ENCODE measurements around the gene NR6A1. TPM values are rescaled to one million over a fixed set of nuclear protein-coding genes. Genes with fewer than 3 reads are reported as not detected.
A peak's percentile ranks its signal among the peaks of the same experiment; 100 is the strongest.

Gene NR6A1
- total and polyA plus RNA-seq, 2 experiments from 2014 or later, result 44.2 to 139 TPM

DNA sequence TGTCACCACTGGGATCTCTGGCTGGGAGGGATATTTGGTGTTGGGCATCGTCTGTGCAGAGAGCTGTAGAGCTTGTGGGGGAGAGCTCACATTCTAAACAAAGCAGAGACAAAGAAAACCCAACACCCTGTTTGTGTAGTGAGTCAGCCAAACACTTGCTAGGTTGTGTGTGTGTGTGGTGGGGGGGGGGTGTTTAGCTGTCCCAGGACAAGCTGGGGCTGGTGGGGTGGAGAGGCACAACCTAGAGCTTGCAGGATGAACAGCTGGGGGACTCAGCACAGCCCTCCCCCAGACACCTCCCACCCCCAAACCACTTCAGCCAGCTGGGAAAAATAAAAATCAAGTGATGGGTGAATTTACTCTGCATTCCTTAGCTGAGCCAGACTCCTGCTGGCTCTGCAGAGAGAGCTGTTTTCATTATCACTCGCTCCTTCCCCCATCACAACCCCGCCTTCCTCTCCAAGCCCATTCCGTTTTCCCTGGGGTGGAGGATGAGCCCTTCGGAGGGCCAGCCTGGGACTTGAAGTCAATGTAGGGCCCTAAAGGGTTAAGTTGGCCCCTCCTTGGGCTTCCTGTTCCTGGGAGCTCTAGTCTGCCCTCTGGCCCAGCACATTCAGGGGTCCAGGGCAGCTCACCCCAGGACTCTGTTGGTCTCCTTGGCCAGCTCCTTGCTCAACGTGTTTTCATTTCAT, 8.4 kb upstream of the NR6A1 start:
- Histone ChIP-seq H3K4me2 (peak overlapping the region; percentile 70), H3K4me1 (ENCODE audit: insufficient read depth) (peaks cover 17% of the 10 kb centered on the region; the same call in 1 of the 2 replicates), H3K36me3 (ENCODE audit: insufficient read depth) (no peaks in the 10 kb centered on the region; the same call in 1 of the 2 replicates), H3K9me2 (ENCODE audit: insufficient read depth) (no peaks in the 10 kb centered on the region), H3K4me3 (peak overlapping the region; percentile 39), H4K20me1 (replicated peaks; ENCODE audit: insufficient read depth) (no peaks in the 10 kb centered on the region), H3K27me3 (ENCODE audit: insufficient read depth) (peaks cover 35% of the 10 kb centered on the region), H3K27ac (ENCODE audit: low read depth) (0 out of 2 replicates have a peak overlapping the region, but pooled peaks have one; percentile 45), H3K79me2 (replicated peaks; ENCODE audit: insufficient read depth) (no peaks in the 10 kb centered on the region), H2AFZ (peak overlapping the region; percentile 43; the same call in 1 of the 2 replicates), H3F3A (replicated peaks; ENCODE audit: low read depth) (peaks cover 14% of the 10 kb centered on the region; the same call in 1 of the 2 replicates)
- ATAC-seq (peak; percentile 61), DNase-seq (ENCODE audit: low spot score) (peak; percentile 84)
- Mint-ChIP-seq H3K4me3 (peak overlapping the region; percentile 40), H3K27me3 (ENCODE audit: insufficient read depth, low read depth, poor library complexity) (peaks cover 35% of the 10 kb centered on the region), H3K9me3 (no peaks in the 10 kb centered on the region; the same call in 2 of the 3 replicates), H3K4me1 (peaks cover 32% of the 10 kb centered on the region), H3K36me3 (ENCODE audit: low read depth) (no peaks in the 10 kb centered on the region; the same call in 2 of the 3 replicates), H3K27ac (peak overlapping the region; percentile 94)
- no peak for TF ChIP-seq EZH2phosphoT487 (IDR thresholded peaks at IDR 0.05; ENCODE audit: unreplicated experiment)
- TF ChIP-seq, protein P1, sequence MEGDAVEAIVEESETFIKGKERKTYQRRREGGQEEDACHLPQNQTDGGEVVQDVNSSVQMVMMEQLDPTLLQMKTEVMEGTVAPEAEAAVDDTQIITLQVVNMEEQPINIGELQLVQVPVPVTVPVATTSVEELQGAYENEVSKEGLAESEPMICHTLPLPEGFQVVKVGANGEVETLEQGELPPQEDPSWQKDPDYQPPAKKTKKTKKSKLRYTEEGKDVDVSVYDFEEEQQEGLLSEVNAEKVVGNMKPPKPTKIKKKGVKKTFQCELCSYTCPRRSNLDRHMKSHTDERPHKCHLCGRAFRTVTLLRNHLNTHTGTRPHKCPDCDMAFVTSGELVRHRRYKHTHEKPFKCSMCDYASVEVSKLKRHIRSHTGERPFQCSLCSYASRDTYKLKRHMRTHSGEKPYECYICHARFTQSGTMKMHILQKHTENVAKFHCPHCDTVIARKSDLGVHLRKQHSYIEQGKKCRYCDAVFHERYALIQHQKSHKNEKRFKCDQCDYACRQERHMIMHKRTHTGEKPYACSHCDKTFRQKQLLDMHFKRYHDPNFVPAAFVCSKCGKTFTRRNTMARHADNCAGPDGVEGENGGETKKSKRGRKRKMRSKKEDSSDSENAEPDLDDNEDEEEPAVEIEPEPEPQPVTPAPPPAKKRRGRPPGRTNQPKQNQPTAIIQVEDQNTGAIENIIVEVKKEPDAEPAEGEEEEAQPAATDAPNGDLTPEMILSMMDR (conservative IDR thresholded peaks at IDR 0.05; ENCODE audit: low read depth in 2 of 2), result 0 out of 4 replicates have a peak, but pooled peaks of 1 of the 2 experiments have one; percentile 7
- no peak for TF ChIP-seq ZNF331 (CRISPR knock-in tag; IDR thresholded peaks at IDR 0.05; ENCODE audit: low read depth)

DNA sequence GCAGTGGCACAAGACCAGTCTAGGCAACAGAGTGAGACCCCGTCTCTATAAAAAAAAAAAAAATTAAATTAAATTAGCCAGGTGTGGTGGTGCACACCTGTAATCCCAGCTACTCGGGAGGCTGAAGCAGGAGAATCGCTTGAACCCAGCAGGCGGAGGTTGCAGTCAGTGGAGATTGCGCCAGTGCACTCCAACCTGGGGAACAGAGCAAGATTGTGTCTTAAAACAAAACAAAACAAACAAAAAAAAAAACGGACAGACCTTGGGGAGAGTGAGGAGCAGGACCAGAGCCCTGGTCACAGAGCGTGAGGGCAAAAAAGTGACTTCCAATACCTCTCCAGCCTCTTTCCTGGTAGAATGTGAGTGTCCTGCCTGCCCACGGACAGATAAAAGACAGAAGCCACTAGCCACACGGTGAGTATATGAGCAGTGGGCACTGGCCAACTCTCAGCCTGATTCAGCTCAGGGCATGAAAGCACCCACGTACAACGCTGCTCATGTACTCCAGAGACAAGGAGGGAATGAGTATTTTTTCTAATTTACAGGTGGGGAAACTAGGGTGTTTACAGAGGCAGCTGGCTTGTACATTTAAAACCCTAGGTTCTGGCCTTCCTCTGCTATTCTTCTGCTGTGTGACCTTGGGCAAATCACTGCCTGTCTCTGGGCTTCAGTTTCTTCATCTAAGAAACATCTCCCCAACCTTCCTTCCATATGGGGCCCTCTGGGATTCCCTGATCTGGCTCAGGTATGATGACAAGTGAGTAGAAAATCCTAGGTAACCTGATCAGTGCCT, 7.7 kb upstream of the NR6A1 start:
- peaks cover 17% of the 10 kb centered on the region; the same call in 1 of the 2 replicates for H3F3A ChIP-seq (replicated peaks; ENCODE audit: low read depth)
- H3K4me1 ChIP-seq (ENCODE audit: insufficient read depth), result peaks cover 17% of the 10 kb centered on the region; the same call in 1 of the 2 replicates
- no peaks in the 10 kb centered on the region; the same call in 2 of the 3 replicates for H3K36me3 Mint-ChIP-seq (ENCODE audit: low read depth)
- 0 out of 2 replicates have a peak overlapping the region, but pooled peaks have one; percentile 45 for H3K27ac ChIP-seq (ENCODE audit: low read depth)
- no peaks in the 10 kb centered on the region for H4K20me1 ChIP-seq (replicated peaks; ENCODE audit: insufficient read depth)
- H3K9me2 ChIP-seq (ENCODE audit: insufficient read depth), result no peaks in the 10 kb centered on the region
- no peaks in the 10 kb centered on the region for H3K79me2 ChIP-seq (replicated peaks; ENCODE audit: insufficient read depth)
- 0 out of 2 replicates have a peak overlapping the region, but pooled peaks have one; percentile 18 for H3K4me3 ChIP-seq
- ATAC-seq, result no peak
- H3K27me3 Mint-ChIP-seq (ENCODE audit: insufficient read depth, low read depth, poor library complexity), result peaks cover 38% of the 10 kb centered on the region
- H3K36me3 ChIP-seq (ENCODE audit: insufficient read depth), result no peaks in the 10 kb centered on the region; the same call in 1 of the 2 replicates
- DNase-seq (ENCODE audit: low spot score), result no peak
- peaks cover 36% of the 10 kb centered on the region for H3K4me1 Mint-ChIP-seq
- 0 out of 2 replicates have a peak overlapping the region, but pooled peaks have one; percentile 43 for H2AFZ ChIP-seq
- peak overlapping the region; percentile 94 for H3K27ac Mint-ChIP-seq
- H3K9me3 Mint-ChIP-seq, result no peaks in the 10 kb centered on the region; the same call in 2 of the 3 replicates
- H3K27me3 ChIP-seq (ENCODE audit: insufficient read depth), result peaks cover 35% of the 10 kb centered on the region
- H3K4me3 Mint-ChIP-seq, result peak overlapping the region; percentile 40
- peak overlapping the region; percentile 70; the same call in 1 of the 2 replicates for H3K4me2 ChIP-seq
- TF ChIP-seq ZNF114 (CRISPR knock-in tag; IDR thresholded peaks at IDR 0.05) (no peak), POLR2AphosphoS5 (IDR thresholded peaks at IDR 0.05; ENCODE audit: low read depth) (no peak), EZH2phosphoT487 (IDR thresholded peaks at IDR 0.05; ENCODE audit: unreplicated experiment) (no peak), NANOG (IDR thresholded peaks at IDR 0.05; ENCODE audit: borderline replicate concordance) (no peak), CREB1 (CRISPR knock-in tag; IDR thresholded peaks at IDR 0.05; ENCODE audit: low read depth) (no peak), ZNF331 (CRISPR knock-in tag; IDR thresholded peaks at IDR 0.05; ENCODE audit: low read depth) (no peak), JUNB (IDR thresholded peaks at IDR 0.05; ENCODE audit: unreplicated experiment) (no peak), STAT1 (IDR thresholded peaks at IDR 0.05; ENCODE audit: unreplicated experiment) (no peak)
- TF ChIP-seq, protein P2, sequence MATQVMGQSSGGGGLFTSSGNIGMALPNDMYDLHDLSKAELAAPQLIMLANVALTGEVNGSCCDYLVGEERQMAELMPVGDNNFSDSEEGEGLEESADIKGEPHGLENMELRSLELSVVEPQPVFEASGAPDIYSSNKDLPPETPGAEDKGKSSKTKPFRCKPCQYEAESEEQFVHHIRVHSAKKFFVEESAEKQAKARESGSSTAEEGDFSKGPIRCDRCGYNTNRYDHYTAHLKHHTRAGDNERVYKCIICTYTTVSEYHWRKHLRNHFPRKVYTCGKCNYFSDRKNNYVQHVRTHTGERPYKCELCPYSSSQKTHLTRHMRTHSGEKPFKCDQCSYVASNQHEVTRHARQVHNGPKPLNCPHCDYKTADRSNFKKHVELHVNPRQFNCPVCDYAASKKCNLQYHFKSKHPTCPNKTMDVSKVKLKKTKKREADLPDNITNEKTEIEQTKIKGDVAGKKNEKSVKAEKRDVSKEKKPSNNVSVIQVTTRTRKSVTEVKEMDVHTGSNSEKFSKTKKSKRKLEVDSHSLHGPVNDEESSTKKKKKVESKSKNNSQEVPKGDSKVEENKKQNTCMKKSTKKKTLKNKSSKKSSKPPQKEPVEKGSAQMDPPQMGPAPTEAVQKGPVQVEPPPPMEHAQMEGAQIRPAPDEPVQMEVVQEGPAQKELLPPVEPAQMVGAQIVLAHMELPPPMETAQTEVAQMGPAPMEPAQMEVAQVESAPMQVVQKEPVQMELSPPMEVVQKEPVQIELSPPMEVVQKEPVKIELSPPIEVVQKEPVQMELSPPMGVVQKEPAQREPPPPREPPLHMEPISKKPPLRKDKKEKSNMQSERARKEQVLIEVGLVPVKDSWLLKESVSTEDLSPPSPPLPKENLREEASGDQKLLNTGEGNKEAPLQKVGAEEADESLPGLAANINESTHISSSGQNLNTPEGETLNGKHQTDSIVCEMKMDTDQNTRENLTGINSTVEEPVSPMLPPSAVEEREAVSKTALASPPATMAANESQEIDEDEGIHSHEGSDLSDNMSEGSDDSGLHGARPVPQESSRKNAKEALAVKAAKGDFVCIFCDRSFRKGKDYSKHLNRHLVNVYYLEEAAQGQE (IDR thresholded peaks at IDR 0.05; ENCODE audit: unreplicated experiment), result no peak
- TF ChIP-seq, protein P3, sequence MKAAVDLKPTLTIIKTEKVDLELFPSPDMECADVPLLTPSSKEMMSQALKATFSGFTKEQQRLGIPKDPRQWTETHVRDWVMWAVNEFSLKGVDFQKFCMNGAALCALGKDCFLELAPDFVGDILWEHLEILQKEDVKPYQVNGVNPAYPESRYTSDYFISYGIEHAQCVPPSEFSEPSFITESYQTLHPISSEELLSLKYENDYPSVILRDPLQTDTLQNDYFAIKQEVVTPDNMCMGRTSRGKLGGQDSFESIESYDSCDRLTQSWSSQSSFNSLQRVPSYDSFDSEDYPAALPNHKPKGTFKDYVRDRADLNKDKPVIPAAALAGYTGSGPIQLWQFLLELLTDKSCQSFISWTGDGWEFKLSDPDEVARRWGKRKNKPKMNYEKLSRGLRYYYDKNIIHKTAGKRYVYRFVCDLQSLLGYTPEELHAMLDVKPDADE (IDR thresholded peaks at IDR 0.05), result no peak
- TF ChIP-seq, protein P1 (conservative IDR thresholded peaks at IDR 0.05; ENCODE audit: low read depth in 2 of 2), result no peak
